Caco-2 (cell line): ENCODE data around the gene PIAS2. TPM values are rescaled to one million over a fixed set of nuclear protein-coding genes. Genes with fewer than 3 reads are reported as not detected.

Experiments
- BruUV-seq: library from RNA; stranded (reverse); fragments of 400-500 nt; replicated peaks from 2 replicates; lab custom pipeline; 2021; lab: Mats Ljungman, UMichigan
- CTCF ChIA-PET: fragments of 300-600 bp; sonication (Branson Sonifier 250); formaldehyde crosslinking; loops from one replicate; lab custom pipeline; 2022; ENCODE audit warnings: antibody characterized with exemption; lab: Charles Lee
- POLR2A ChIA-PET: fragments of 300-600 bp; sonication (Branson Sonifier 250); formaldehyde crosslinking; loops from one replicate; lab custom pipeline; 2022; ENCODE audit warnings: antibody characterized with exemption; lab: Charles Lee
- DNase-seq, 2 experiments: peaks; one replicate each; pipeline versions ENCODE4 v3.0.0 to v3.0.0-alpha.2; 2020 to 2022
- H3K27me3 ChIP-seq: replicated peaks from 2 replicates; pipeline ENCODE4 v1.6.0; 2011; ENCODE audit warnings: low read length; ENCODE audit not compliant: control insufficient read depth, insufficient read depth
- H3K36me3 ChIP-seq: 2 replicates; pipeline ENCODE4 v1.5.1; 2011; ENCODE audit warnings: low read length; ENCODE audit not compliant: control insufficient read depth, insufficient read depth
- H3K4me1 ChIP-seq: fragments of 250-450 bp; sonication (Bioruptor Pico); 2 replicates; pipeline ENCODE4 v1.5.1; 2020; ENCODE audit warnings: mild to moderate bottlenecking
- H3K4me3 ChIP-seq: 2 replicates; pipeline ENCODE4 v1.5.1; 2011; ENCODE audit warnings: low read depth, mild to moderate bottlenecking, control low read depth, low read length
- H3K9me3 ChIP-seq: fragments of 250-450 bp; sonication (Bioruptor Pico); 2 replicates; pipeline ENCODE4 v1.5.1; 2020; ENCODE audit warnings: mild to moderate bottlenecking, moderate library complexity
- H3K27ac Mint-ChIP-seq: one replicate; pipeline ENCODE4 v1.8.0; 2022; ENCODE audit warnings: mixed read lengths; ENCODE audit not compliant: unreplicated experiment
- H3K27me3 Mint-ChIP-seq: one replicate; pipeline ENCODE4 v1.8.0; 2022; ENCODE audit warnings: mixed read lengths; ENCODE audit not compliant: insufficient read depth, unreplicated experiment
- H3K36me3 Mint-ChIP-seq: one replicate; pipeline ENCODE4 v1.8.0; 2022; ENCODE audit warnings: mild to moderate bottlenecking, mixed read lengths; ENCODE audit not compliant: insufficient read depth, unreplicated experiment
- H3K4me1 Mint-ChIP-seq: one replicate; pipeline ENCODE4 v1.8.0; 2022; ENCODE audit warnings: low read depth, mixed read lengths; ENCODE audit not compliant: unreplicated experiment
- H3K4me3 Mint-ChIP-seq: one replicate; pipeline ENCODE4 v1.8.0; 2022; ENCODE audit warnings: mild to moderate bottlenecking, moderate library complexity, mixed read lengths; ENCODE audit not compliant: unreplicated experiment
- H3K9me3 Mint-ChIP-seq: one replicate; pipeline ENCODE4 v1.8.0; 2022; ENCODE audit warnings: mixed read lengths; ENCODE audit not compliant: unreplicated experiment
- CTCF ChIP-seq, 2 experiments: fragments of 200-600 bp in 1 of 2; IDR thresholded peaks; 1 replicate in 1 of 2; 2 replicates in 1 of 2; pipeline versions ENCODE4 v1.5.1 to v1.8.0; 2011 to 2022; ENCODE audit warnings: antibody characterized with exemption in 1 of 2, control low read depth in 1 of 2, inconsistent platforms in 1 of 2, low read depth in 1 of 2, low read length in 1 of 2, mild to moderate bottlenecking in 1 of 2, moderate library complexity in 1 of 2; ENCODE audit not compliant: insufficient read depth in 1 of 2, severe bottlenecking in 1 of 2, unreplicated experiment in 1 of 2
- intact Hi-C: fragments of 100-400 bp; cut with micrococcal nuclease; formaldehyde crosslinking; loops from one replicate; pipeline ENCODE4 v1.10.0; 2022; ENCODE audit not compliant: unreplicated experiment
- total RNA-seq: library from RNA; stranded (reverse); gene quantifications from 2 replicates; pipeline ENCODE4 v1.2.3, GENCODE V29; 2022

PIAS2 gene
- total RNA-seq, 1 experiment from 2014 or later, result 16.2 TPM

GRCh38 chr18:46917803-46918600 is 695 bp upstream of the PIAS2 start:
- Mint-ChIP-seq H3K9me3 (no peaks in the 10 kb centered on the region), H3K36me3 (no peaks in the 10 kb centered on the region), H3K27ac (no peak overlapping the region), H3K4me3 (peak overlapping the region; percentile 67), H3K27me3 (no peaks in the 10 kb centered on the region), H3K4me1 (no peaks in the 10 kb centered on the region)
- Histone ChIP-seq H3K9me3 (no peaks in the 10 kb centered on the region), H3K4me1 (no peaks in the 10 kb centered on the region), H3K36me3 (no peaks in the 10 kb centered on the region), H3K4me3 (peak overlapping the region; percentile 69), H3K27me3 (no peaks in the 10 kb centered on the region)
- intact Hi-C loops, result no loop called here
- CTCF ChIA-PET, result interaction anchor here (0.6 kb wide), 1 partner anchor 19 kb away, joined by 5 read pairs; no protein-coding TSS in a partner anchor
- POLR2A ChIA-PET, result no interaction called here
- TF ChIP-seq CTCF (IDR thresholded peaks at IDR 0.05; ENCODE audit: insufficient read depth in 1 of 2, low read depth in 1 of 2, low read length in 1 of 2, severe bottlenecking in 1 of 2, unreplicated experiment in 1 of 2), result no peak
- BruUV-seq, result TSS peak; percentile 76
- no peak for DNase-seq

- no TSS peak for BruUV-seq
- no peak for DNase-seq
These were observed 678 bp downstream of the PIAS2 start for GRCh38 chr18:46916551-46917107.

More at GRCh38 chr18:46916551-46917107, 678 bp downstream of the PIAS2 start:
- ChIA-PET POLR2A (no interaction called here), CTCF (no interaction called here)
- Histone ChIP-seq H3K27me3 (no peaks in the 10 kb centered on the region), H3K4me3 (peak overlapping the region; percentile 69), H3K4me1 (no peaks in the 10 kb centered on the region), H3K36me3 (no peaks in the 10 kb centered on the region), H3K9me3 (no peaks in the 10 kb centered on the region)
- H3K4me3 Mint-ChIP-seq, result peak overlapping the region; percentile 67
- intact Hi-C loops, result no loop called here
- H3K36me3 Mint-ChIP-seq, result no peaks in the 10 kb centered on the region
- H3K27me3 Mint-ChIP-seq, result no peaks in the 10 kb centered on the region
- no peaks in the 10 kb centered on the region for H3K9me3 Mint-ChIP-seq
- TF ChIP-seq CTCF (IDR thresholded peaks at IDR 0.05; ENCODE audit: insufficient read depth in 1 of 2, low read depth in 1 of 2, low read length in 1 of 2, severe bottlenecking in 1 of 2, unreplicated experiment in 1 of 2), result no peak
- peak overlapping the region; percentile 42 for H3K27ac Mint-ChIP-seq
- no peaks in the 10 kb centered on the region for H3K4me1 Mint-ChIP-seq
